Left colon (tissue), 2 donors: ENCODE results near the gene PDE9A. TPM values are rescaled to one million over a fixed set of nuclear protein-coding genes. Genes with fewer than 3 reads are reported as not detected.
A peak's percentile ranks its signal among the peaks of the same experiment; 100 is the strongest.
"Not testable (repeated sequence)": the region's sequence is repeated elsewhere in the genome, so short reads cannot be mapped to it uniquely, and the experiment has no call there.

Experiments
- ATAC-seq: fragments of 200-7000 bp; cut with Tn5 transposase; one replicate; pipeline ENCODE4 v1.9.1; 2020; ENCODE audit warnings: mild to moderate bottlenecking, moderate library complexity
- DNase-seq, 2 donors: peaks; one replicate each; pipeline ENCODE4 v3.0.0-alpha.2; 2020
- intact Hi-C, 2 donors: fragments of 100-400 bp; cut with DNase I in 1 of 2; cut with micrococcal nuclease in 1 of 2; formaldehyde crosslinking; loops; one replicate each; pipeline versions ENCODE4 v1.11.2 to v1.14.0; 2022; cut with DNase I, micrococcal nuclease
- total RNA-seq, 2 donors: library from RNA; stranded (reverse); fragmentation: NEBNext Ultra II Directional; extraction: Animal tissue kit (Norgen Biotek cat#: 25700); gene quantifications; one replicate each; pipeline ENCODE4 v1.2.1, GENCODE V29; 2021
- donor health status: DM: no; HTN: no; CAD: no.
- donor health status: DM: yes; HTN: yes; CAD: no.

The PDE9A gene
- total RNA-seq, 2 donors from 2014 or later = 117 to 236 TPM

DNA sequence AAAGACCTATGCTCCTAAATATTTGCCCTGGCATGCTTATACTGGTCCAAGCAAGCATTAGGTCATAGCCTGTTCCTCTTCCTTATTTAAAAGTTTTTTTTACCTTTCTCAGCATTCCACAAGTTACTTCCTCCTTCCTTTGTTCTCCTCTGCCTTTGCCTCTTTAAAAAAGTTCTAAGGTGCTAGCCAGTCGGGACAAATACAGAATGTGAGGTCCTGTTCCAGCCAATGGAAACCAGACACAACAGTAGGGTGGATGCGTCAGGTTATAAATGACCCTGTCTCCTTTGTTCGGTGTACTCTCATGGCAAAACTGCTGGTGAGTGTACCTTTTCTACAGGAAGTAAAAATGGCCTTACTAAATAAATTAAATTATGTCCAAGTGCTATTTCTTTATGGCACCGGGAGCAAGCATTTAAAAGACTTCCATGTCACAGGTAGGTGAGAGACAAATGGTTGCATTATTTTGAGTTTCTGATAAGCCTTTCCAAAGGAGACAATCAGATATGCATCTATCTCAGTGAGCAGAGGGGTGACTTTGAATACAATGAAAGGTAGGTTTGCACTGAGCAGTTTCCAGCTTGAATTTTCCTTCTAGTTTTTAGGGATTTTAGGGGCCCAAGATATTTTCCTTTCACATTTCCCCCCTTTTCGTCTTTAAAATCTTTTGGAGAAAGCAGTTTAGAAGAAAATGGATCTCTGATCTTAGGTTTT is 159.3 kb downstream of the PDE9A start:
- ATAC-seq = peak; percentile 71
- DNase-seq = peak in 1 of 2 donors; percentile 62
- intact Hi-C loops = not testable (repeated sequence)

GRCh38 chr21:42815217-42815616 is 161.8 kb downstream of the PDE9A start:
- intact Hi-C loops = loop anchor here in 1 of 2 donors (5.0 kb wide), 1 partner anchor 218 kb away; no protein-coding TSS in a partner anchor

DNA sequence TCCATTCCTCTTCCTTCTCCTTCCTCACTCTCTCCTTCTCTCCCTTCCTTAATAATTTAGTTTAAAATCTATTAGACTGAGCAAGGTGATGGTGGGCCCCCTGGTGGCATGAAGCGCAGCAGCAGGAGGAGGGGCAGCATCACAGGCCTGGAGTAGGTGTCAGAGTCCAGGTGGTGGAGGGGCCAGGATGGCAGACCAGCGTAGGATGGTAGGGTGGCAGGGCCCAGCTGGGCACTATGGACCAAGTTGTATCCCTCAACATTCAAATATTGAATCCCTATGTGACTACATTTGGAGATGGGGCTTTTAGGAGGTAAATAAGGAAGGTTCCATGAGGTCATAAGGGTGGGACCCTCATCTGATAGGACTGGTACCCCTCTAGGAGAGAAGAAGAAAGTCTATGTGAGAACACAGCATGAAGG is 164.9 kb downstream of the PDE9A start:
- intact Hi-C loops = loop anchor here in 1 of 2 donors (5.0 kb wide), 1 partner anchor 221 kb away; no protein-coding TSS in a partner anchor
- peak; percentile 85 for ATAC-seq

More at GRCh38 chr21:42815217-42815616, 161.8 kb downstream of the PDE9A start:
- DNase-seq (no peak), ATAC-seq (no peak)

GRCh38 chr21:42819861-42820615 is 166.6 kb downstream of the PDE9A start:
- ATAC-seq = no peak
- intact Hi-C loops = loop anchor here in 1 of 2 donors (5.0 kb wide), 1 partner anchor 223 kb away; no protein-coding TSS in a partner anchor

More for the DNA sequence above, 164.9 kb downstream of the PDE9A start:
- peak in 1 of 2 donors; percentile 71 for DNase-seq

DNA sequence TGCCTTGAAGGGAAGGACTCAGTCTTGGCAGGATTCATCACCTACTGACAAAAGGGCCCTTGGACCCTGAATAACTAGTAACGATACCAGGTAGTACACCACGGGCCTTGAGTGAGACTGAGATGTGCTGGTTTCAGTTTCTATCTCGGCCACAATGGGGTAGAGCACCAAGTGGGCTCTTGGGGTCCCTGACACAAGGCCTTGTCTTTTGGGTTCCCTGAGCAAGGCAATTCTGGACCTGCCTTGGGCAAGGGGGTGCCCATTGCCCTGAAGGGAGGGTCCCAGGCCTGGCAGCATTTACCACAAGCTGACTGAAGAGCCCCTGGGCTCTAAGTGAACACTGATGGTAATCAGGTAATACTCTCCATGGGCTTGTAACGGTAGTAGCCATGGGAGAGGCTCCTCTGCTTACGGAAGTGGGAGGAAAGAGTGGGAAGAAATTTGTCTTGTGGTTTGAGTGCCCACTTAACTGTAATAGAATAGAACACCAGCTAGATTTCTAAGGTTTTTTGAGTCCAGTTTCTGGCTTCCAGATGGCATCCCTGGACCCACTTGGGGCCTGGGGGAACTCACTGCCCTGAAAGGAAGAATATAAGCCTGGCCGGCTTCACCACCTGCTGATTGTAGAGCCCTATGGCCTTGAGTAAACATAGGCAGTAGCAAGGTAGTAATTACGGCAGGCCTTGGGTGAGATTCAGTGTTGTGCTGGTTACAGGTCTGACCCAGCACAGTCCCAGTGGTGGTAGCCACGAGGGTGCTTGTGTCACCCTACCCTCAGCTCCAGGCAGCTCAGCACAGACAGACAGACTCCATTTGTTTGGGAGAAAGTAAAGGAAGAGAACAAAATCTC is 167.4 kb downstream of the PDE9A start:
- ATAC-seq = peak; percentile 84
- intact Hi-C loops = no loop called here
- peak in 1 of 2 donors; percentile 30 for DNase-seq

More at GRCh38 chr21:42819861-42820615, 166.6 kb downstream of the PDE9A start:
- DNase-seq = no peak

Other genes with a start within 250 kb of the PDE9A start
- gene UBASH3A, start 249.7 kb upstream of the PDE9A start, total RNA-seq = 1 to 10 TPM in 1 of 2 donors, under 1 TPM in 1; 0.67 to 1.0 TPM
- 1 to 10 TPM; 3.3 to 7.4 TPM for gene RSPH1, start 157.4 kb upstream of the PDE9A start, total RNA-seq
- 100 to 1,000 TPM in 1 of 2 donors, 10 to 100 TPM in 1; 63.5 to 171 TPM for gene SLC37A1, start 139.8 kb upstream of the PDE9A start, total RNA-seq
- 10 to 100 TPM; 10.5 to 21.5 TPM for gene WDR4, start 225.9 kb downstream of the PDE9A start, total RNA-seq
- 10 to 100 TPM; 35.7 to 38.2 TPM for gene NDUFV3, start 239.7 kb downstream of the PDE9A start, total RNA-seq